Stimulated activated CD8-positive, alpha-beta memory T cell treated with anti-CD3 and anti-CD28 coated beads, Interleukin-4, amount 100 ng/mL, for 4 hours (primary cell): ENCODE measurements around the gene NTRK3.

Experiments used
- DNase-seq, 2 donors: peaks; one replicate each; pipeline ENCODE4 v3.0.0-alpha.2; 2020; ENCODE audit warnings: low read depth in 2 of 2, low spot score in 1 of 2

NTRK3 gene

DNA sequence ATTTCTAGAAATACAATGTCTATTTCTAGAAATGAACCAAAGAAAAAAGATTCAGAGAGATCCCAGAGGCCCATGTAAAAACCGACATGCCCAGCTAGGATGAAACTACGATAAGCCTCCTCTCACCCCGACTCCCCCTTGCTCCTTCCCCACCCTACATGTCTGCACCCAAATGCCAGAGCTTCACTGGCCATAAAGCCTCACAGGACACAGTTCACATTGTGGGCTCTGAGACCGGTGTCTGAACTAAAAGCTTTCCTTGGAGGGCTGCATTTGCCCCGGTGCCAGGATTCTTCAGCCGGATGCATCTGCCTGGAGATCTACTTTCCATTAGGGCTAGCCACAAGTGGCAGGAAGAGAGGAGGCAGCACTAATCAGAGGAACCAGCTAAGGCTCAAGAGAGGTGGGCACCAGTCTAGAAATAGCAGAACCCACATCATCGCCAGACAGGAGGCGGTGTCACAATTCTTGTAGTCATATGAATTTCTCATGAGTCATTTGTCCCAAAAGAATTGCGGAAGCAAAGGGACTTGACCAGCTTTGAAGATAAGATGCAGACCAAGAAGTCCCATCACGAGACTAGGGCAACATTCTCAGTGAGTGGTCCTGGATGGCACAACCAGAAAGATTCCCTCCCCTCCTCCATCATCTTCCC lies 353.6 kb downstream of the NTRK3 start:
- DNase-seq, result no peak

GRCh38 chr15:87901926-87902690 lies 354.4 kb downstream of the NTRK3 start:
- no peak for DNase-seq

DNA sequence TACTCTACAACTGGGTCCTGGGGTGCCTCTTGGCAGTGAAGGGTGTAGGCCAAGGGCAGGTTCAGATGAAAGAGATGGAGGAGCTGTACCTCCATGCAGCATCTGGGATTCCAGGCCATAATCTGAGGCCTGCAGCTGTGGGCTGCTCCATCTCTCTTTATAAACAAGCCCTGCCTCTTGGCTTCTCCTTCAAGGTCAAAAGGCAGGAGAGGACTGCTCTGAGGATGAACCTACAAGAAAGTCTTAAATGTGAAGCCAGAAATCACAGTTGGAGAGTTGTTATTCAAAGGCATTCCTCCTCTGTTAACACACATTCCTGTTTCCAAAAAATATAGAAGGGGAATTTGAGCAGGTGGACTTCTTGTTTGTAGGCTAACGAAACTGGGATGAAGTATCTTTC lies 355.5 kb downstream of the NTRK3 start:
- no peak for DNase-seq

DNA sequence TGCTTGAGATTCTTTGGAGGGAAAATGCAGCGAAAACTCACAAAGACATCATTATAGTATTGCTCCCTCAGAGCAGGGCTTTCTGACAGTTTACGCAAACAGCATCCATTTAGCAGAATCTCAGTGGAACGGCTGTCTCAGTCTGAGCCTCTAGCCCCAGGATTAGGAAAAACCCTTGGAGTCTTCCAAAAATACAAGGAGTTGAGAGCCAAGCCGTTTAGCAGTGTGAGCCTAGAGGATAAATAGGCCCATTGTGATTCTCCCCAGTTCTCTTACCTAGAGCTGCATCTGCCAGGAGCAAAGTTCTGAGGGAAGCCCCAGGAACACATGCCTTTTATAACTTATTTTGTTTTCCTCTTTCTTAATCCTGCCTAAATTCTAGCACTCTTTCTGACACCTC lies 359.6 kb downstream of the NTRK3 start:
- DNase-seq, result no peak

DNA sequence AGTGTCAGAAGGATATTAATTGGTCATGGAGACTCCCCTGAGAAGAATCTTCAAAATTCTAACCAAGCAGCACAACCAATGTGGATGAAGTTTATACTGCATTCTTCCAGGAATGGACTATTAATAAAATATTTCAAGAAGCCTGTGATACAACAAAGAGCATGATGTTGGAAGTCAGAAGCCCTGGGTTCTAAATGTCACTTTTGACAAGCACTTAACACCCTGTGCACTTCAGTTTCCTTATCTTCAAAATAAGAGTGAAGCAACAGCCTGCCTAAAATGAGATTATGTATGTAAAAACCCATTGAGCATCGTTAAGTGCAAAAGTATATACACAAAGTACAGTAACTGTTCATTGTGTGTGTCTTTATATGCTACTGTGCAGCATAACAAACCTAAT lies 369.4 kb downstream of the NTRK3 start:
- no peak for DNase-seq

GRCh38 chr15:87881026-87881425 lies 375.5 kb downstream of the NTRK3 start:
- DNase-seq, result no peak

- no peak for DNase-seq
These were observed 378.6 kb downstream of the NTRK3 start for GRCh38 chr15:87877822-87878542.

DNA sequence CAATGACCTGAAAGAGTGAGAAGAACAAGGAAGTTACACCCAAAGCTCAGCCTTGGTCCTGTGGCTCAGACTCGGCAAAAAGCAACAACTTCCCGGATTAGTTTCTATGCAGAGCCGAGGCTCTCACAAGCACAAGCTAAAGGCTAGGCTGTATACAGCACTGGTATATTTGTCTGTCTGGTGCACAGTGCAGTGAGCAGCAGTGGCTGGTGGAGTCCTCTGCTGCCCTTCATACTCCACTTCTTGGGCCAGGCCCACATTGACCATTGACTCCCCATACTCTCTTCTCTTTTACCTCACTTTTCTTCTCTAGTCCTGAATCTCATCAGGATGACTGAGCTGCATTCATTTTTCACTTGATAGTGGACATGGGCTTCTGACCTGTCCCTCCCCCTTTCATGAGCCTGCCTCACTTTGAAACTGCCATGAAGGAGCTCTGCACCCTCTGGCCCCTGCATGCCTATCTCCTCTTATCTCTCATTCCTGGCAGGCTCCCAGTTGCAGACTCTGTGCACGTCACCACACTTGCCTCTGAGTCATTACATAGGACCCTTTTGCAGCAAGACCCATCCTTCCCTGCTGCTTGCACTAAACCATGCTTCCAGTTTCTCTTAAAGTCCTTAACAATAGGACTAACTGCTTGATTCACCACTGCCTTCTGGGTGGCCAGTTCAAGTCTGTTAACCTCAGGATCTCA lies 379.3 kb downstream of the NTRK3 start:
- no peak for DNase-seq

DNA sequence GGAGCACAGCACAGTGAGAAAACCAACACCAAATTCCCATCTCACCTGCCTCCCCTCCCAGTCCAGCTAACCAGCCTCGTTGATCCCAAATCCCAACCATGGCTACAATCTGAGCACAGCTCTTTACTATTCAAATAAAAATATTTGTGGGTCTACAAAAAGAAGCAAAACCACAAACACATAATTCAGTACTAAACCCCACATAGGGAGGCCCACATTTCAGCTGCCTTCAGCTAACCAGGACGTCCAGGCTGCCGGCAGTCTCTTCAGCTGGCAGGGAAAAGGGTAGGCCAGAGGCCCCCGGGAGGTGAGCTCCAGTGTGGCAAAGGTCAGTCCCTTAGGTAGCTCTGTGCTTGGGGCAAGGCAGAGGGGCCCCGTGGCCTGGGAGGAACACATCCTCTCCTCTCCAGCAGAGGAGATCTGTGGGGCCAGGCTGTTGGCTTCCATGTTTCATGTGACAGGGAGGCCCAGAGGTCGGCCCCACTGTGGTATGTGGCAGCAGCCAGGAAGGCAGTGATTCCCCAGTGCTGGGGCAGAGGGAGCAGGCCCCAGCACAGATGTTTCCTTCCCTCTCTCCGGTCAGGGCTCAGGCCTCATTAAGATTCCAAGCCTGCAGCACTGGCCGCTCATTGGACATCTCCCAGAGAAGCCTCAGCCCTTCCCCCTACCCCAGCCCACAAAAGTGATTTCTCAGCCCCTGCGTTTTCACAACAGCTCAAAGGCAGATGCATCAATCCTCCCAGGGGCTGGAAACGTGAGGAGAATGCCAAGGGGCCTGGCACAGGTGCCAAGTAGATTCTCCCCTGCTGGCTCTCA lies 381.4 kb downstream of the NTRK3 start:
- DNase-seq, result no peak

- DNase-seq, result no peak
These were observed 383.0 kb downstream of the NTRK3 start for GRCh38 chr15:87873516-87873915.

DNA sequence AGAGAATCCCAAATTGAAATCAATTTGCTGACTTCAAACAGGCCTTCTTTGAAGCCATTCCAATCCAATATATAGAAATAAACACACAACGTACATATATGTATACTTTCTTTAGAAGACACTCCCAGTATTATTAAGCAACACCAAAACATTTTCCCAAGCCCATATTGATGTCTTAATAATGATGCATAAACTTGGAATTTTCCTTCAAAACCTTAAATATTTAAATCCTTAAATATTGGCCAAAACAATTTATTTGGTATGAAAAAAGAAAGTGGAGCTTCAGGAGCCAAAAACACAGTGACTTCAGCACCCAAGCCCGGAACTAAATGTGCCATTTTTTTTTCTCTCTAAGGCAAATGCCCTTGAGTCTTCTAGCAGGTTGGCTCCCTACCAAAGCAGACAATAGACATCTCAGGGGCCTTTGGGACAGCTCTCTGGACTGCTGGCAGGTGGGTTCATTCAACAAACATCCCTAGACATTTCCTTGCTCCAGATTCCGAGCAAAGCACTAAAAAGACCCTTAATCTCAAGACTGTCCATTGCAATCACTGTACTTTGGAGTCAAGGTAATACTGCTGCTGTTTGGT lies 384.7 kb downstream of the NTRK3 start:
- DNase-seq, result no peak

DNA sequence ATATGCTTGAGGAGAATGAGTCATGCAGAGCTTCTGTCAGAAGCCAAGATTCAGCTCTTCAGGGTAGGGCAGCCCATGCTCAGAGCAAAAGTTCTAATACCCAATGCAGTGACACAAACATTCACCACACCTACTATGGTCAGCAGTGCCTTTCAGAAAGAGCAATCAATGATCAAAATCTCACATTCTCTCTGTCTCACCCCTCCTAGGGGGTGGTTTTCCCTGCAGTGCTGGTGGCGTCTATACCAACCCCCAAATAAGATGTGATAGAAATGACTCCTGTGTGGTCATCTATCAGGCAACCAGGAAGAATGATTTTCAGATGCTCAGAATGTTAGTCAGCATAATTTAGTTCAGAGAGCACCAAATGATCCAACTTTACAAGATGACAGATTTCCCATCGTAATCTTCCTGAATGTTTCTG lies 385.3 kb downstream of the NTRK3 start:
- DNase-seq, result no peak

DNA sequence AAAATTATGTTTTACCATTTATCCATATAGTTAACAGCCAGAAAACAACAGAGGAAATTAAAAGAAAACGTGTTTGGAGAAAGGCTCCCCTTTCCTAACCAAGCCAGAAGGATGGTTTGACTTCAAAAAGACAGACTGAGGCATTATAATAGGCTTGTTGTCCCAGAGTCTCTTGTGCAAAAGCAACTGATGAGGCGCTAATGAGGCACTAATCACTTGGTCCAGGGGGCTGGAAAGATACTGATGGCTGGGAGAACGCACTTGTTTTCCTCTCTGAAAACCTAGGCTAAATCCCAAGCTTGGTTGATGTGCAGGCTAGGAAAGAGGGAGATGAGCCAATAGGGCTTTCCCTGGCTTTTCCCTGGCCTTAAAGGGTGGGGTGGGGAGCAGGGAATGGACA lies 389.6 kb downstream of the NTRK3 start:
- no peak for DNase-seq

DNA sequence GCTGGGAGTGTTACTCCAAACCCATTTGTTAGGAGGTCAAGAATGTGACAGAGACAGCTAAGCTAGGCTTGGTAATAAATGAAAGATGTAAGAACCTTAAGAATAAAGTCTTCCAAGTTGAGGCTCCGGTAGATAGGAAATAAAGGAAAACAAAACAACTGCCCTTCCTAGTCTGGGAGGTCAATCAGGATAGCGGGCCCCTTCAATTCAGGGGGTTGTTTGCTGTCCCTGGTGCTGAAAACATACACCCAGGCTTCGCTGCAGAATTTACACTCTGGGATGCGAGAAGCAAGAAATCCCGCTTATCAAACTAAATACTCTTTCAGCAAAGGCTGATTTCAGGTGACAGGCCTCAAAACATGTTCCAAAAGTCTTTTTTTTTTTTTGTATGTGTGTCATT lies 393.4 kb downstream of the NTRK3 start:
- no peak for DNase-seq

DNA sequence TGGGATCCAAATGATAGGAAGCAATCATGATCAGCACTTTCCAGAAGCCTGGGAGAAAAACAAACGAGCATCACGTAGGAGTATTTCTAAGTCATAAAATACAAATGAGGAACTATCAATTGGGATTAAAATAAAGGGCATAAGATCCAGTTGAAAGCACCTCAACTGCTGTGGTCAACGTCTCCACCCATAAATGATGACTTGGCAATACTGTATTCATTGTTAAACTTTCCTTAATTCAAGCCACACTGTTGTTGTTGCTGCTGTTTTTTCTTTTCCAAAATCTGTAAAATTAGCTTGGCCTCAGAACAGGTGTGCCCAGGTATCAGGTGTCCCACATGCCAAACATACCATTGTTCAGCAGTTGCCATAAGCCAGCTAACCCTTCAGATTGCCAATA lies 395.8 kb downstream of the NTRK3 start:
- DNase-seq, result no peak

DNA sequence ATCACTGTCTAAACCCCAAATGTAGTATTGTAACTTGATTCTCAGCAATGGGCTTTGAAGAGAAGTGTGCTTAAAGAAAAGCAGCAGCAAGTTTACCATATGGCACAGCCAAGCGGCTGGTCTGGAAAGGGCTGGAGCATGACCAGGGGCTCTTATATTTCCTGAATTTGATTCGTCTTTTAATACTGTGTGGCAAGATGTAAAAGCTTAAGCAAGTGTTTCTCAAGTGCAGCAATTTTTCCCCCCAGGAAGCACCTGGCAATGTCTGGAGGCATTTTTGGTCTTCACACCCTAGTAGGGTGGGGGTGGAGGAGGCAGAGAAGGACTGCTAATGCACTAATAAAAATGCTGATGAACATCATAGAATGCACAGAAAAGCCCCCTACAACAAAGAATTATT lies 397.9 kb downstream of the NTRK3 start:
- DNase-seq, result no peak

DNA sequence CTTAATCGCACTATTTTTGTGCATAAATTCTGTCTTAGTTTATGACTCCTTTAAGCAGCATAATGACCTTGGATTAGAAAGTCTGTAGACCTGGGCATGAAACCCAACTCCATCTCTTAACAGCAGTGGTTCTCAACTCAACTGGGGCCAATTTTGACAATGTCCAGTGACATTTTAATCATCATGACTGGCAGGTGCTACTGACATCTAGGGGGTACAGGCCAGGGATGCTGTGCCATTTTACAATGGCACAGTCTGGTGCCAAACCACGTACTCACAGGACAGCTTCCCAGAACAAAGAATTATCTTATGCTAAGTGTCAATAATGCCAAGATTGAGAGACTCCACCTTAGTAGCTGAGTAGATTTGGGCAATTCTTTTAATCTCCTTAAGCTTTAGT lies 405.0 kb downstream of the NTRK3 start:
- DNase-seq, result no peak

GRCh38 chr15:87850916-87851315 lies 405.6 kb downstream of the NTRK3 start:
- DNase-seq, result no peak

DNA sequence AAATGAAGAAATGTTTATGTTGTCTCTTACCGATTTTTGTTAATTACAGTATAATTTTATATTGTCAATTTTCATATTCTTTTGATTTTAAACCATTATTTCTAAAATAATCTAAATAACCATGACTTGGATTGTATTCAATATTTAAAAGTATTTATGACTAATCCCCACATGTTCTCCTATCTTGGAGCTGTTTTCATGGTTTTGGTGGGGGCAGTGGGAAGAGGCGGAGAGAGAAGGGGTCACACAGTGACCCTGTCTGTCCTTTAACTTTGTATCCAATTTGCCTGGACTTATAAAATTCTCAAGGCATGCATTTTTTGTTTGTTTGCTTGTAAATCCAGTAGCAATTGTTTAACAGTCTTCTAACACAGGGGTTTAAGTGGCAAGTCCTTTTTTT lies 407.4 kb downstream of the NTRK3 start:
- DNase-seq, result no peak

GRCh38 chr15:87848012-87848411 lies 408.5 kb downstream of the NTRK3 start:
- no peak for DNase-seq
